ENCODE measurements around the gene STRBP.
"Not testable (repeated sequence)": the region's sequence is repeated elsewhere in the genome, so short reads cannot be mapped to it uniquely, and the experiment has no call there.

STRBP gene

DNA sequence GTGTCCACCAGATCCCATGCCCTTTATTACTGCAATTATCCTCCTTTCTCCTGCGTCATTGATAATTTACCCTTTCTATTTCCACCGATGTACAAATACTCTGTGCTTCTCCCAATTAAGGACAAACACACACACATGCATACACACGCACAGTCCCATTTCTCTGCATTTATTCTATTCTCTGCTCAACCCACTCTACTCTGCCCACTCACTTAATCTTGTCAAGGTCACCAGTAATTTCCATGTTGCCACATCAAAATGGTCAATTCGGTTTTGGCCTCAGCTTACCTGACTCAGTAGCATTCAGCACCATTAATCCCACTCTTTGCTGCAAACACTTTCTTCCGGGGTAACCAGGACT is 14.6 kb upstream of the STRBP start:
- no peak overlapping the region for H3K4me3 ChIP-seq (ENCODE audit: low read length)
- H3K4me1 ChIP-seq (ENCODE audit: insufficient read depth, low read length) = no peaks in the 10 kb centered on the region
- no peak overlapping the region for H3K9ac ChIP-seq (ENCODE audit: low read depth, low read length)
- H3K27me3 ChIP-seq (ENCODE audit: insufficient read depth, low read length) = no peaks in the 10 kb centered on the region
- WGBS = 87% methylated on average over 5 of the region's 5 CpGs
- H3K36me3 ChIP-seq (ENCODE audit: insufficient read depth, low read length) = no peaks in the 10 kb centered on the region
- no peak overlapping the region for H3K27ac ChIP-seq (ENCODE audit: low read depth, low read length)
- no peaks in the 10 kb centered on the region; the same call in 1 of the 2 replicates for H3K9me3 ChIP-seq (ENCODE audit: insufficient read depth, low read depth, low read length)

DNA sequence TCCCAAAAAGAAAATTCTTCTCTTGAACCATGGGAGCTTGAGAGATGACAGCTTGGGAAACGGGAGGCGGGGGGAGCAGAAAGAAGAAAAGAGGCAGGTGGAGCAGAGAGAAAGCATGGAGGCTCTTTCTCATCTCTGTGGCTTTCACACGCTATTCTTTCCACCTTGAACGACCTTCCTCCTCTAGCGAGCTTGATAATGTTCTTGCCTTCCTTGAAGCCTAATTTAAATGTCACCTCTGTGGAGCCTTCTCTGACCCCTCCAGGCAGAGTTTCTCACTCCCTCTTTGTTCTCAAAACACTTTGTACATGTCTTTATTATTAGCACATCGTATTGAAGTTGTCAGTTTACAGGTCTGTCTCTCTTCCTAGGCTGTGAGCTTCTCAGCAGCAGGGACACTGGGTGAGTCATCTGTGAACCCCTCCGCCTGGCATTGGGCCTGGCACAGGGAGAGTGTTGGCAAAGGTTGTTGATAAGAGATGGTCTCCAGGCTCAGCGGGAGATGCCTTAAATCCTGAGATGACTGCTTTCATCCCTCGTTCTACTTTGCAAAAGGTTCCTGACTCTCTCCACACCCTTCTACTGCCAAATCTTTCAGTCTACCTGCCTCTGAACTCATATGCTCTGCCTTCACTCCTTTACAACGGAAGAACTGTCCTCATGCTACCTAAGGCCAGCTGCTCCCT is 14.1 kb upstream of the STRBP start:
- Histone ChIP-seq H3K9me3 (ENCODE audit: insufficient read depth, low read depth, low read length) (no peaks in the 10 kb centered on the region; the same call in 1 of the 2 replicates), H3K4me3 (ENCODE audit: low read length) (no peak overlapping the region), H3K27me3 (ENCODE audit: insufficient read depth, low read length) (no peaks in the 10 kb centered on the region), H3K9ac (ENCODE audit: low read depth, low read length) (no peak overlapping the region), H3K36me3 (ENCODE audit: insufficient read depth, low read length) (no peaks in the 10 kb centered on the region), H3K4me1 (ENCODE audit: insufficient read depth, low read length) (no peaks in the 10 kb centered on the region), H3K27ac (ENCODE audit: low read depth, low read length) (no peak overlapping the region)
- WGBS = 75% methylated on average over 10 of the region's 10 CpGs

DNA sequence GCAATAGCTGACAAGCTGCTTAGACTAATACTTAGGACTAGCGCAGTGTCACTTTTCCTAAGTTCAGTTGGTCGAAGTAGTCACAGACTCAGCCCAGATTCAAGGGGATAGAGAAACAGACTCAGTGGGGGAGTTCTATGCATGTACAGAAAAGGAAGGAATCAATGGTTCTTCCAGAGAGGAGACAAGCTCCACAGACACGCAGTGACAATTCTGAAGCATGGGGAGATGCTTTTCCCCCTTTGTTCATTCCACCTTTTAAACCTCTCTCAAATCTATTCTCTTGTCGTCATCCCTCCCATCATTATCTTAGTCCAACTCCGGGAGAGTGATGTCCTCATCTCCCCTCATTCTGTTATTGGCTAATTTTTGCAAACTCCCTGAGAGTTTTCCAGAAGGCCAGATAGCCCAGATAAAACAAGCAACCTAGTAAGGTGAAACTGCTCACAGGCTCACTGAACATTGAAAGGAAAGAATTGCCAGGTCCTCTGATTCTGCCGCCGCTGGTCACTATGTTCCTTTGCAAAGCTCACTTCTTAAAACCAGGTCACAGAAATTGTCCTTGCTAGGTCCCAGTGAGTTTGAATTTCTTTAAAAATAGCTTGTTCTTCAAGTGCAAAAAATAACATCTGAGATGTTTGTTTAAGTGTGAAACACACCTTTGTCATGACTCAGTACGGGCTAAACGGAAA is 13.4 kb upstream of the STRBP start:
- Histone ChIP-seq H3K9me3 (ENCODE audit: insufficient read depth, low read depth, low read length) (no peaks in the 10 kb centered on the region; the same call in 1 of the 2 replicates), H3K9ac (ENCODE audit: low read depth, low read length) (no peak overlapping the region), H3K4me3 (ENCODE audit: low read length) (no peak overlapping the region), H3K27ac (ENCODE audit: low read depth, low read length) (no peak overlapping the region), H3K27me3 (ENCODE audit: insufficient read depth, low read length) (no peaks in the 10 kb centered on the region), H3K4me1 (ENCODE audit: insufficient read depth, low read length) (no peaks in the 10 kb centered on the region), H3K36me3 (ENCODE audit: insufficient read depth, low read length) (no peaks in the 10 kb centered on the region)
- WGBS = 80% methylated on average over 7 of the region's 9 CpGs

DNA sequence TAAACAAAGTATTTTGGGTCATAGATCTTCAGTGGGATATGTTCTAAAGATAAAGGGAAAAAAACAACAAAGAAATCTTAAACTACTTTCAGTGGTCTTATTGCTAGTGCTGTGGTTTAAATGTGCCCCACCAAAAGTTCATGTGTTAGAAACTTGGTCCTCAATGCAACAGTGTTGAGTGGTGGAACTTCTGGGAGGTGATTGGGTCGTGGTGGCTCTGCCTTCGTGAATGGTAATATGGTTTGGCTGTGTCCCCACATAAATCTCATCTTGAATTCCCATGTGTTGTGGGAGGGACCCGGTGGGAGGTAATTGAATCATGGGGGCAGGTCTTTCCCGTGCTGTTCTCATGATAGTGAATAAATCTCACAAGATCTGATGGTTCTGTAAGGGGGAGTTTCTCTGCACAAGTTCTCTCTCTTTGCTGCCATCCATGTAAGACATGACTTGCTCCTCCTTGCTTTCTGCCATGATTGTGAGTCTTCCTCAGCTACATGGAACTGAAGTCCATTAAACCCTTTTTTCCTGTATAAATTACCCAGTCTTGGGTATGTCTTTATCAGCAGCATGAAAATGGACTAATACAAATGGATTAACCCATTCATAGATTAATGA is 10.6 kb upstream of the STRBP start:
- not testable (repeated sequence) for H3K27ac ChIP-seq (ENCODE audit: low read depth, low read length); H3K9ac ChIP-seq (ENCODE audit: low read depth, low read length); H3K9me3 ChIP-seq (ENCODE audit: insufficient read depth, low read depth, low read length); H3K4me3 ChIP-seq (ENCODE audit: low read length); H3K36me3 ChIP-seq (ENCODE audit: insufficient read depth, low read length); H3K27me3 ChIP-seq (ENCODE audit: insufficient read depth, low read length); H3K4me1 ChIP-seq (ENCODE audit: insufficient read depth, low read length)
- 90% methylated on average over 4 of the region's 4 CpGs for WGBS

DNA sequence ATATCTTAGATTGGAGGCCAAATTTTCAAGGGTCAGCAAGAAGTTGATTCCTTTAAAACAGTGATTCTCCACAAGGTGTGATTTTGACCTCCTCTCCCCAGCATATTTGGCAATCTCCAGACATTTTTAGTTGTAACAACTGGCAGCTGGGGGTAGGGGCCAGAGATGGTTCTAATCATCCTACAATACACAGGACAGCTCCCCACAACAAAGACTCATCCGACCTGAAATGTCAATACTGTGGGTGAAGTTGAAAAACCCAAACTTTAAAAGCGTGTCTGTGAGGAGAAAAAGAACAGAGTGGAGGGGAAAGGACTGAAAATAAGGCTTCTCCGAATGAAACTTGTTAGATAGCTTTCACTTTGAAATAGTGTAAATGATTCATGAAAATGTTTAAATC is 10.0 kb upstream of the STRBP start:
- H3K9ac ChIP-seq (ENCODE audit: low read depth, low read length) = no peak overlapping the region
- WGBS = 91% methylated on average over 3 of the region's 3 CpGs
- H3K36me3 ChIP-seq (ENCODE audit: insufficient read depth, low read length) = no peaks in the 10 kb centered on the region
- H3K27me3 ChIP-seq (ENCODE audit: insufficient read depth, low read length) = no peaks in the 10 kb centered on the region
- H3K27ac ChIP-seq (ENCODE audit: low read depth, low read length) = no peak overlapping the region
- no peaks in the 10 kb centered on the region; the same call in 1 of the 2 replicates for H3K9me3 ChIP-seq (ENCODE audit: insufficient read depth, low read depth, low read length)
- peaks cover 6% of the 10 kb centered on the region for H3K4me1 ChIP-seq (ENCODE audit: insufficient read depth, low read length)
- H3K4me3 ChIP-seq (ENCODE audit: low read length) = no peak overlapping the region

DNA sequence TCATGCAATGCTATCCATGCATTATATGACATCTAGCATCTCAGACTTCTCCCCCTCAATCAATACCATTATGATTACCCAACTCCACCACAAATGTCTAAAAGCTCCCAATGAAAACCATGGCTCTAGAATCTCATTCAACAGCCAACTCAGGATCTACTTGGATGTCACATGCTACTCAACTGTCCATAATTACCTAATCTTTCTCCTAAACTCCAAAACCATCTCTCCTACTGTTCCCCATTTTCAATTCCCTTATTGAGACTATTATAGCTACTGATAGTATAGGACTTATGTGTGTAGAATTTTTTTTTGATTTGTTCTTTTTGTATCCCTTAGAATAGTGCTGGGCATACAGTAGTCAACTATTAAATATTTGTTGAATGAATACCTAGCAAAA is 8.2 kb upstream of the STRBP start:
- no peaks in the 10 kb centered on the region for H3K36me3 ChIP-seq (ENCODE audit: insufficient read depth, low read length)
- no peak overlapping the region for H3K27ac ChIP-seq (ENCODE audit: low read depth, low read length)
- no peaks in the 10 kb centered on the region for H3K27me3 ChIP-seq (ENCODE audit: insufficient read depth, low read length)
- H3K9ac ChIP-seq (ENCODE audit: low read depth, low read length) = no peak overlapping the region
- H3K4me1 ChIP-seq (ENCODE audit: insufficient read depth, low read length) = peaks cover 6% of the 10 kb centered on the region
- H3K4me3 ChIP-seq (ENCODE audit: low read length) = no peak overlapping the region
- no peaks in the 10 kb centered on the region; the same call in 1 of the 2 replicates for H3K9me3 ChIP-seq (ENCODE audit: insufficient read depth, low read depth, low read length)

DNA sequence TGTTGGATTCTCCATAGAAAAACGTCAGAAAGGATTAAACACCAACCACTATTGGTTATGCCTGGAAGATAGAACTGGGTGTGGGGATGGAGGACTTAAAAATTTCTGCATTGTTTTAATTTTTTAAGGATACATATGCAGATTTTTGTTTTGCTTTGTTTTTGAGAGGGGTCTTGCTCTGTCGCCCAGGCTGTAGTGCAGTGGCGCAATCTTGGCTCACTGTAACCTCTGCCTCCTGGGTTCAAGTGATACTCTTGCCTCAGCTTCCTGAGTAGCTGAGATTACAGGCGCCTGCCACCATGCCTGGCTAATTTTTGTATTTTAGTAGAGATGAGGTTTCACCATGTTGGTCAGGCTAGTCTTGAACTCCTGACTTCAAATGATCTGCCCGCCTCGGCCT is 2.7 kb upstream of the STRBP start:
- 93% methylated on average over 6 of the region's 6 CpGs for WGBS
- H3K9me3 ChIP-seq (ENCODE audit: insufficient read depth, low read depth, low read length); H3K9ac ChIP-seq (ENCODE audit: low read depth, low read length); H3K4me3 ChIP-seq (ENCODE audit: low read length); H3K36me3 ChIP-seq (ENCODE audit: insufficient read depth, low read length); H3K27ac ChIP-seq (ENCODE audit: low read depth, low read length): not testable (repeated sequence)
- H3K4me1 ChIP-seq (ENCODE audit: insufficient read depth, low read length) = peaks cover 15% of the 10 kb centered on the region
- peaks cover 12% of the 10 kb centered on the region; the same call in 1 of the 2 replicates for H3K27me3 ChIP-seq (ENCODE audit: insufficient read depth, low read length)

DNA sequence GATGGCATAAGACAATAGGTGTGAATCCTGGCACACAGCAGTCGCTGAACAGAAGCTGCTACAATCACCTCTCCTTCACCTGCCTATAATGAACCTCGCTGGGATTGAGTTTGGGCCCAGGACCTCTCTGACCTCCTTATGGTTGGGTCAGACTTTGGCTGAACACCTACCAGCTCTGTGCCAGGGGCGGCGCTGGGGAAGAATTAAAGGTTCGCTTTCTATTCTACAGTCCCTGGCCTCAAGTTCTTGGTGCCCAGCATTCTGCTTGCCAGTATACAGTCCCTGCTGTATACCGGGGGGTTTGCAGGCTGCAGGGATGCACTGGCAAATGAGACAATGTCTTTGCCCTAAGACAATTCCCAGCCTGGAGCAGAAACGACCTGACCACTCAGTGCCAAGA is 895 bp upstream of the STRBP start:
- H3K4me3 ChIP-seq (ENCODE audit: low read length) = peak overlapping the region; percentile 66
- H3K27me3 ChIP-seq (ENCODE audit: insufficient read depth, low read length) = peaks cover 12% of the 10 kb centered on the region; the same call in 1 of the 2 replicates
- H3K27ac ChIP-seq (ENCODE audit: low read depth, low read length) = peak overlapping the region; percentile 36; the same call in 1 of the 2 replicates
- WGBS = 74% methylated on average over 7 of the region's 7 CpGs
- peaks cover 22% of the 10 kb centered on the region for H3K4me1 ChIP-seq (ENCODE audit: insufficient read depth, low read length)
- peak overlapping the region; percentile 43; the same call in 1 of the 2 replicates for H3K9ac ChIP-seq (ENCODE audit: low read depth, low read length)
- H3K36me3 ChIP-seq (ENCODE audit: insufficient read depth, low read length) = no peaks in the 10 kb centered on the region
- H3K9me3 ChIP-seq (ENCODE audit: insufficient read depth, low read depth, low read length) = no peaks in the 10 kb centered on the region

DNA sequence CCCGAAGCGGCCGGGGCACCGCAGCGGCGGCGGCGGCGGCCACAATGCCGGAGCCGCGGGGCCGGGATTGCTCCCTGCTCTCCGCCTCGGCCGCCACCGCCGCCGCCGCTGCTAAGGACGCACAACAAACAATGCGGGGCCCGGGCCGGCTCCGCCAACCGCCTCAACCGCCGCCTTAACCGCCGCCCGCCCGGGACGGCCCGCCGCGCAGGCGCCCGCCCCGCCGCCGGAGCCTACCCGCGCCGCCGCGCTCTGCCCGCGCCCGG is 254 bp downstream of the STRBP start:
- H3K4me1 ChIP-seq (ENCODE audit: insufficient read depth, low read length) = peaks cover 24% of the 10 kb centered on the region
- no peaks in the 10 kb centered on the region for H3K9me3 ChIP-seq (ENCODE audit: insufficient read depth, low read depth, low read length)
- peaks cover 12% of the 10 kb centered on the region; the same call in 1 of the 2 replicates for H3K27me3 ChIP-seq (ENCODE audit: insufficient read depth, low read length)
- no peak overlapping the region for H3K27ac ChIP-seq (ENCODE audit: low read depth, low read length)
- no peaks in the 10 kb centered on the region for H3K36me3 ChIP-seq (ENCODE audit: insufficient read depth, low read length)
- peak overlapping the region; percentile 59 for H3K9ac ChIP-seq (ENCODE audit: low read depth, low read length)
- H3K4me3 ChIP-seq (ENCODE audit: low read length) = peak overlapping the region; percentile 66
- under 1% methylated on average over 49 of the region's 49 CpGs for WGBS

DNA sequence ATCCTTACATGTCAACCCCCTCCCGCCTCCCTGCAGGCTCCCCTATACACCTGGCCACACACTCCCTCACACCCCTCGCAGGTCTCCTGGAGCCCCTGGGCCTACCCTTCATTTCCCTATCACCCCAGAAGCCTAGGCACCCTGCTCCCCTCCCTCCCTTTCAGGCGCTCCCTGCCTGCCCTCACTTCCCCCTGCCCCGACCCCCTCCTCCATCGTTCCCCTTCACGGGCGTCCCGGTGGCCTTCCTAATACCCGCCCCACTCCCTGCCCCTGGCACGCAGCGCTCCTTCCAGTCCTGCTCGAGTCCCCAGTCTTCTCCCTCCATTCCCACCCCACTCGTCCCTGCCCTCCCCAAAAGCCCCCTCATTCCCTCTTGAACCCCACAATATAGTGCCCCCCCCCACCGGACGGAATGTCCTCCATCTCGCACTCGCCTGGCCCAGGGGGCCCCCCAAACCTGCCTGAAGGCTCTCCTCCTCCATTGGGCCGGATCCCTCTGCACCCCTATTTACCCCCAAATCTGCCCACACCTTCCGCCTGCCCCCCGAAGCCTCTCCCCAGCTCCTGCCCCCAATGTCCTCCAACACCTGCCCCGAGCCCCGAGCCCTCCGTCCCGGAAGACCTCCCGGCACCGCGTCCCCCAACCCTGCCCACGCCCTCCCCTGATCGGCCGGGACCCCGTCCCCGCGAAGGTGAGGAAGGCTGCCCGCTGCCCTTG is 746 bp downstream of the STRBP start:
- H3K4me3 ChIP-seq (ENCODE audit: low read length) = peak overlapping the region; percentile 66
- H3K27me3 ChIP-seq (ENCODE audit: insufficient read depth, low read length) = peaks cover 12% of the 10 kb centered on the region; the same call in 1 of the 2 replicates
- no peak overlapping the region for H3K27ac ChIP-seq (ENCODE audit: low read depth, low read length)
- H3K36me3 ChIP-seq (ENCODE audit: insufficient read depth, low read length) = no peaks in the 10 kb centered on the region
- WGBS = 1% methylated on average over 34 of the region's 34 CpGs
- peaks cover 28% of the 10 kb centered on the region for H3K4me1 ChIP-seq (ENCODE audit: insufficient read depth, low read length)
- peak overlapping the region; percentile 59 for H3K9ac ChIP-seq (ENCODE audit: low read depth, low read length)
- no peaks in the 10 kb centered on the region for H3K9me3 ChIP-seq (ENCODE audit: insufficient read depth, low read depth, low read length)
